C4-2B (cell line): ENCODE measurements around the gene PRM1.

ENCODE experiments used
- CTCF ChIP-seq: fragments of 450-650 bp; conservative IDR thresholded peaks from 2 replicates; pipeline ENCODE4 v1.5.1; 2017; ENCODE audit warnings: mild to moderate bottlenecking
- ZFX ChIP-seq: fragments of 450-650 bp; IDR thresholded peaks from 2 replicates; pipeline ENCODE4 v1.6.1; 2017

- TF ChIP-seq CTCF, result no peak
- TF ChIP-seq ZFX, result no peak
Measured at GRCh38 chr16:11306381-11306780, 25.3 kb upstream of the PRM1 start.
